GM03348 (cell line): ENCODE results near the gene GPAM.
"Not testable (repeated sequence)": the region's sequence is repeated elsewhere in the genome, so short reads cannot be mapped to it uniquely, and the experiment has no call there.

Experiments used
- DNase-seq: peaks from one replicate; pipeline ENCODE4 v3.0.0; 2012; ENCODE audit warnings: low spot score

The GPAM gene

DNA sequence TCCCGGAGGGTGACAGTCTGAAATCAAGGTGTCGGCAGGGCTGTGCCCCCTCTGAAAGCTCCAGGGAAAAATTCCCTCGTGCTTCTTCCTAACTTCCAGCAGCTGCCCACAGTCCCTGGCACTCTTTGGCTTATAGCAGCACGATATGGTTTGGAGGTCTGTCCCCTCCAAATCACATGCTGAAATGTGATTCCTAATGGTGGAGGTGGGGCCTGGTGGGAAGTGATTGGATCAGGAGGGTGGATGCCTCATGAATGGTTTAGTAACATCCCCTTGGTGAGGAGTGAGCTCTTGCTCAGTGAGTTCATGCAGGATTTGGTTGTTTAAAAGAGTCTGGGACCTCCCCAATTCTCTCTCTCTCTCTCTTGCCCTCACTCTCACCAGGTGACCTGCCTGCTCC, 51.1 kb downstream of the GPAM start:
- no peak for DNase-seq

DNA sequence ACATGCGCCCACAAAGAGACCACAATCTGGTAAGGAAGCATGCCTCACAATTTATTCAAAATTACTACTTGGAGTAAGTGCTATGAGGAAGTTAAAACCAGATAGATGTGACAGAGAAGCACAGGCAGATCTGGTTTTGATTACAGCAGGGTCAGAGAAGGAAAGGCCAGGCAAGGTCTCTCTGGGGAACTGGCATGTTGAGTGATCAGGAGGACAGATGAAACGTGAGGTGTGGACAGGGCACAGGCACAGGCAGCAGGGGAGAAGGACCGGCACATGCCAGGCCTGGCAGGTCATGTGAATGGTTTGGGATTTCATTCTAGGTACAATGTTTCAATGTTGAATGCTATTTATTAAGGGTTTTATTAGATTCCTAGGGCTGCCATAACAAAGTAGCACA, 51.6 kb downstream of the GPAM start:
- DNase-seq = no peak

DNA sequence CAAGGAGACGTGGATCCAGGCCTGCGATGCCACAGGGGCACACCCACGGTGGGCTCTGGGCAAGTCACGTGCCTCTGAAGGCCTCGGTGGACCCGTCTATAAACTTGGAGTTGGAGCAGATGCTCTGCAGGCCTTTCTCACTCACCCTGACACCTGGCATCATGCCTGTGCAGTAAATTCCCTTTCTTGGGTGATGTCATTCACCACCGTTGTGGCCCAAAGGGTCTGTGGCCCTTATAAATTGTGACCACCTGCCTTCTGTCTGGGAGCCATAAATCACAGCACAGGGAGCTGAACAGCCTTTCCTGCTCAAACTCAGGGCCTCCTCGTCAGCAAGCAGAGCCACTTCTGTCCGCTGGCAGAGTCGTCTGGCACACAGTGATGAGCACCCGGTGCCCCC, 52.2 kb downstream of the GPAM start:
- no peak for DNase-seq

DNA sequence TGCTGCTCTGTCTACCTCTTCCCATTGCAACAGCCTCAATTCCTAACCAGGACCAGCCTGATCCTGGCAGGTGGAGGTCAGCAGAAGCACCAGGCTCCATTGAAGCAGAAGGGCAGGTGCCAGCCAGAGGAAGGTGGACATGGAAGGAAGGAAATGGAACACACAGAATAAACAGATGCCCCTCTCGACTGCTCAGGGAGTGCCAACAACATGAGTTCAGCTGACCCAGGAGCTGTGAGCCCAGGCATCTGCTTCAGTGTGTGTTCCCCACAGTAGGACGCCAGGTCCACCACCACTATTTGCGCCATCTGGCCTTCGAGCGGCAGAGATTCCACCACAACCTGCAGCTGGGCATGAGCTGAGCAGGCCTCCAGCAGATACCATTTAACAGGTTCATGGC, 56.7 kb downstream of the GPAM start:
- no peak for DNase-seq

DNA sequence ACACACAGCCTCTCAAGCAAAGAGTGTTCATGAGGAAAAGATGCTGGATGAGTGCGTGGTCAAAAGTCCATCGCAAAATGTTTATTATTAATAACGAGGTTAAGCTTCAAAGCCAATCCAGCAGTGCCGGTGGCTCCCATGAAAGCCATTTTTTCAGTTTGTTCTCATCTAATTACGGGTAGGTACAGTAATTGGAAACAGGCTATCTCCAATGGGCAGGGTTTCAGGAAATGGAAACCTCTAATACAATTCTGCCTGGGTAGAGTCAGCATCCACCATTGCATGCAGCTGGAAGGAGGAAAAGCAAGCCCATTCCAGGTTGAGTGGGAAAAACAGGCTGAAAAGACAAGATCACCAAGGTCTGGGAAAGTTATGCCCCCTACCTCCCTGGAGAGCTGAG, 57.4 kb downstream of the GPAM start:
- no peak for DNase-seq

DNA sequence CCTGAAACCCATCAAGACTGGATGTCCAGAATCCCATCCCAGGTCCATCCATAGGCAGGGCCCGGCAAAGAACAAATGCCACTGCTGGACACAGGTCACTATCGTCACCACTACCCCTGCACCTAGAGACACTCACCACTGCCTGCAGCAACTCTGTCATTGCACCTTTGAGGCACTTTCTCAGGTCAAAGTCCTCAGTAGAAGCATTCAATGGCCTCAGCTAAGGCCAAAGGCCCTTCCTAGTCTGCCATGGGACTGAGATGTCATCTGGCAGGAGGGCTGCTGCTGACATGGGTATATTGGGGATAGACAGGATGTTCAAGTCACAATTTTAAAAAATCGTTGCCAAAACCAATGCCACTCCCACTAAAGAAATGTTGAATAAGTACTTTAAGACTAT, 58.7 kb downstream of the GPAM start:
- DNase-seq = no peak

DNA sequence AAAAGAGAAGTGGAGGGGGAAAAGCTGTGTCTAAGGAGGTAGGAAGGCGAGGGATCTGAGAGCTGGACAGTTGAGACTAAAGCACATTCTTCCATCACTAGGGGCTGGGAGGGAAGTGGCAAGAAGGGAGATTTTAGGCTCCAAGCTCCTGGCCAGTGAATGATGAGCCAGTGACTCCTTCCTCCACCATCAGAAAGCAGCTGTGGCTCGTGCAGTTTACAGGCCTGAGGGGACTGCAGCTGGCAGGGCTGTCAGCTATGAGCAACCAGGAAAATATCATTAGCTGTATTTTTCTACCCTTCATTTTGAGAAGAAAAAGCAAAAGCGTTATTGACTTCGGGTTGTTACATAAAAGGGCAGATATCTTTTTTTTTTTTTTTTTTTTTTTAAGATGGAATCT, 60.7 kb downstream of the GPAM start:
- DNase-seq = no peak

DNA sequence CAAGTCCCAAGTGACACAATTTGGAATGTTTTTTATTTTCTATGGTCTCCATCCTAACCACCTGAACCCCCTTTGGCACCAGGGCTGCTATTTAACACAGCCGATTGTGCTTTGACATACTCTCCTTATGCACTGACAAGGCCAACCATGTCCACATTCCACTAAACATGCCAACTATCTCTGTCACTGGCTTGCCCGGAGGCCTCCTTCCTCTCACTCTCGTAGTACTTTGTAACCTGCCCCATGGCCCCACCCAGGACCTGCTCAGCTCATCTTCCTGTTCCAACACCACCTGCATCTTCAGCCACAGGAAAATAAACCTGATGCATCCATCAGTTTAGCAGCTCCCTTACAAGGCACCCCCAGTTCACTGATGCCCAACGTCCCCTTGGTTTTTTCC, 63.1 kb downstream of the GPAM start:
- no peak for DNase-seq

DNA sequence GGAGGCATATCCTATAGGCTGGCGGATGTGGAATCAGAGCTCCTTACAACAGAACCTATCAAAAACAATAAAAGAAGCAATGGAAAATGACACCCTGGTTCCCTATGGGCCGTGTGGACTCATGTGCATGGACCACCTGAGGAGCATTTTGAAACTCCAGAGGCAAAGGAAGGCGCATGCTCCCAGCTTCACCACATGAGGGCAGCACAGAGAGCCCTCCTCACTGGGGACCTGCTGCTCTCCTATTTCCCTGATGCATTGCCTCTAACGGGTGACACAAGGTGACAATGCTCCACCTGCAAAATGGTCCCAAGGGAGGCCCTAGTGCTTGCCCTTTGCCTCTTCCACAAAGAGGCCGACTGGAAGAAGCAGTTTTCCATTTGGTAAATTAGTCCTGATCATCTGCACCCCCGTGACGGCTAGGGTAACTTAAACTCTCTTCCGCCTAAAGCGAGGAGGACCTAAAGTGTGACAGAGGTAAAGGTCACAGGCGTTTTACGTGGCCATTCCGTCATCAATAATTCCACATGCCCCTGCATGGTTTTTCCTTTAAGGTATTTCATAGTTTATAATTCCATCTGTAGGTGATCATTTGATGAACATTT, 67.7 kb downstream of the GPAM start:
- peak; percentile 81 for DNase-seq

DNA sequence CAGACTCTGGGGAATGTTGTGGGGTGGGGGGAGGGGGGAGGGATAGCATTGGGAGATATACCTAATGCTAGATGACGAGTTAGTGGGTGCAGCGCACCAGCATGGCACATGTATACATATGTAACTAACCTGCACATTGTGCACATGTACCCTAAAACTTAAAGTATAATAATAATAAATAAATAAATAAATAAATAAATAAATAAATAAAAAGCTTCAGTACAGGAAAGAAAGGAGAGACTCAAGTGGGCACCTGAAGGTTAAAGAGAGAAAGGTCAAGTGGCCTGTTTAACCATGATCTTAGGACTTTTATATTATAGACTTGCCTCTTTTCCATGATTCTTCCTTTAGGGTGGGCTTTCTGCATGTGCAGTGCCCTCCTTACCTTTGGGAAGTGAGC, 73.8 kb downstream of the GPAM start:
- DNase-seq = not testable (repeated sequence)
